ENCODE results near the gene TMEM258. TPM values are rescaled to one million over a fixed set of nuclear protein-coding genes. Genes with fewer than 3 reads are reported as not detected.

Gene TMEM258
- total and polyA plus RNA-seq, 2 donors (not counting 1 experiment from before 2014, with no cell fraction given): 65.8 to 130 TPM

- H3K4me3 Mint-ChIP-seq: no peak overlapping the region
- intact Hi-C loops (cut with micrococcal nuclease): loop anchor here (5.0 kb wide), 1 partner anchor 882 kb away; the partner anchor contains the start of gene TMEM109
- WGBS (ENCODE audit: insufficient coverage): 100% methylated on average over 1 of the region's 4 CpGs
- peaks cover 11 to 23% of the 10 kb centered on the region in 2 donors for H3K4me1 ChIP-seq (ENCODE audit: control insufficient read depth in 2 of 2, insufficient read depth in 2 of 2, low read length in 2 of 2)
- ATAC-seq (ENCODE audit: low read depth) (no peak), DNase-seq (no peak)
- ChIA-PET POLR2A (no interaction called here), CTCF (interaction anchor here (2.0 to 8.4 kb wide), 4 partner anchors 21 to 315 kb away, joined by 4 to 222 read pairs (median 94); no protein-coding TSS in a partner anchor)
- no peak for TF ChIP-seq EZH2 (IDR thresholded peaks at IDR 0.05; ENCODE audit: borderline replicate concordance, insufficient read depth, low read depth, low read length, poor library complexity, severe bottlenecking)
- TF ChIP-seq CTCF (IDR thresholded peaks at IDR 0.05): no peak
- no peaks in the 10 kb centered on the region for H3K9me3 Mint-ChIP-seq (ENCODE audit: insufficient read depth)
- H3K27me3 ChIP-seq (replicated peaks in 1 of 4; ENCODE audit: control extremely low read depth in 1 of 4, control insufficient read depth in 3 of 4, insufficient read depth in 4 of 4, low read length in 3 of 4): no peaks in the 10 kb centered on the region
- H3K4me2 ChIP-seq (replicated peaks; ENCODE audit: low read depth, low read length, poor library complexity, severe bottlenecking): no peak overlapping the region
- no peak overlapping the region for H2AFZ ChIP-seq (ENCODE audit: insufficient read depth, low read depth, low read length, poor library complexity, severe bottlenecking)
- H3K36me3 ChIP-seq (replicated peaks in 1 of 2; ENCODE audit: control extremely low read depth in 1 of 2, control insufficient read depth in 1 of 2, extremely low read depth in 1 of 2, insufficient read depth in 2 of 2, low read length in 1 of 2): peaks cover 0 to 15% of the 10 kb centered on the region in 2 experiments
- no peak overlapping the region for H3K27ac ChIP-seq (ENCODE audit: low read length in 2 of 2)
- H3K9me3 ChIP-seq (ENCODE audit: control extremely low read depth in 1 of 3, control insufficient read depth in 2 of 3, insufficient read depth in 1 of 3, low read length in 2 of 3): no peaks in the 10 kb centered on the region
- no peak overlapping the region for H3K27ac Mint-ChIP-seq
- no peaks in the 10 kb centered on the region for H4K20me1 ChIP-seq (ENCODE audit: control insufficient read depth, insufficient read depth, low read length, poor library complexity, severe bottlenecking)
- H3K4me3 ChIP-seq (ENCODE audit: control extremely low read depth in 1 of 5, extremely low read depth in 1 of 5, insufficient read depth in 1 of 5, low read depth in 2 of 5, low read length in 4 of 5): no peak overlapping the region
- H3K27me3 Mint-ChIP-seq: no peaks in the 10 kb centered on the region
- peaks cover 79% of the 10 kb centered on the region for H3K79me2 ChIP-seq (ENCODE audit: control insufficient read depth, insufficient read depth, low read length)
- H3K9ac ChIP-seq (ENCODE audit: low read length): no peak overlapping the region
- peaks cover 29% of the 10 kb centered on the region for H3K4me1 Mint-ChIP-seq
Measured at GRCh38 chr11:61794579-61794978, 2.2 kb upstream of the TMEM258 start.

DNA sequence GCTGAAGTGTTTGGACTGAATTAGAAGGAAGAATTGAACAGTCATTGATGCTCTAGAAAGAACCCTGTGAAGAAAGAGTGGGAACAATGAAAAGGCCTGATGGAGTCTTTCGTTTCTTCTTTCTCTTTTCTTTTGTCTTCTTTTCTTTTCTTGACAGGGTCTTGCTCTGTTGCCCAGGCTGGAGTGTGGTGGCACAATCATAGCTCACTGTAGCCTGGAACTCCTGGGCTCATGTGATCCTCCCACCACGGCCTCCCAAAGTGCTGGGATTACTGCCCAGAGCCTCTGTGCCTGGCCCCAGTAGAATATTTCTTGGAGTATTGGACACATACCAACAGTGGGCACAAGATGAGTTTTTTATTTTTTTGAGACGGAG lies 1.4 kb upstream of the TMEM258 start:
- H3K27ac ChIP-seq (ENCODE audit: low read length in 2 of 2): no peak overlapping the region
- no peaks in the 10 kb centered on the region for H3K27me3 ChIP-seq (replicated peaks in 1 of 4; ENCODE audit: control extremely low read depth in 1 of 4, control insufficient read depth in 3 of 4, insufficient read depth in 4 of 4, low read length in 3 of 4)
- TF ChIP-seq EZH2 (IDR thresholded peaks at IDR 0.05; ENCODE audit: borderline replicate concordance, insufficient read depth, low read depth, low read length, poor library complexity, severe bottlenecking): no peak
- no peak for TF ChIP-seq CTCF (IDR thresholded peaks at IDR 0.05)
- no peak for ATAC-seq (ENCODE audit: low read depth)
- no peak overlapping the region for H3K4me3 ChIP-seq (ENCODE audit: control extremely low read depth in 1 of 5, extremely low read depth in 1 of 5, insufficient read depth in 1 of 5, low read depth in 2 of 5, low read length in 4 of 5)
- no peaks in the 10 kb centered on the region for H3K9me3 ChIP-seq (ENCODE audit: control extremely low read depth in 1 of 3, control insufficient read depth in 2 of 3, insufficient read depth in 1 of 3, low read length in 2 of 3)
- peaks cover 86% of the 10 kb centered on the region for H3K79me2 ChIP-seq (ENCODE audit: control insufficient read depth, insufficient read depth, low read length)
- H4K20me1 ChIP-seq (ENCODE audit: control insufficient read depth, insufficient read depth, low read length, poor library complexity, severe bottlenecking): no peaks in the 10 kb centered on the region
- no peaks in the 10 kb centered on the region for H3K27me3 Mint-ChIP-seq
- WGBS (ENCODE audit: insufficient coverage): 81% methylated on average over 3 of the region's 3 CpGs
- H3K4me2 ChIP-seq (replicated peaks; ENCODE audit: low read depth, low read length, poor library complexity, severe bottlenecking): peak overlapping the region; percentile 80
- H3K9me3 Mint-ChIP-seq (ENCODE audit: insufficient read depth): no peaks in the 10 kb centered on the region
- intact Hi-C loops (cut with micrococcal nuclease): loop anchor here (5.0 kb wide), 1 partner anchor 882 kb away; the partner anchor contains the start of gene TMEM109
- H3K4me3 Mint-ChIP-seq: peak overlapping the region; percentile 93
- peaks cover 32% of the 10 kb centered on the region for H3K4me1 Mint-ChIP-seq
- H3K9ac ChIP-seq (ENCODE audit: low read length): no peak overlapping the region
- H3K27ac Mint-ChIP-seq: peak overlapping the region; percentile 41
- CTCF ChIA-PET: interaction anchor here (0.8 to 3.8 kb wide), 7 partner anchors 20 to 315 kb away, joined by 3 to 32 read pairs (median 9); no protein-coding TSS in a partner anchor
- H3K36me3 ChIP-seq (replicated peaks in 1 of 2; ENCODE audit: control extremely low read depth in 1 of 2, control insufficient read depth in 1 of 2, extremely low read depth in 1 of 2, insufficient read depth in 2 of 2, low read length in 1 of 2): peaks cover 0 to 23% of the 10 kb centered on the region in 2 experiments
- H2AFZ ChIP-seq (ENCODE audit: insufficient read depth, low read depth, low read length, poor library complexity, severe bottlenecking): no peak overlapping the region
- H3K4me1 ChIP-seq (ENCODE audit: control insufficient read depth in 2 of 2, insufficient read depth in 2 of 2, low read length in 2 of 2): peaks cover 11 to 23% of the 10 kb centered on the region in 2 donors
- no peak for DNase-seq
- POLR2A ChIA-PET: no interaction called here
